SJCRH30 (cell line): Measurements from ENCODE around the gene ATP13A2. TPM values are rescaled to one million over a fixed set of nuclear protein-coding genes. Genes with fewer than 3 reads are reported as not detected.

Experiments used
- DNase-seq, 2 experiments: peaks; one replicate each; pipeline ENCODE4 v3.0.0-alpha.2; 2015 to 2020
- H3K27ac ChIP-seq: fragments of 250-450 bp; sonication (Bioruptor Pico); 2 replicates; pipeline ENCODE4 v1.5.1; 2020; ENCODE audit warnings: mild to moderate bottlenecking, moderate library complexity
- H3K27me3 ChIP-seq: fragments of 250-450 bp; sonication (Bioruptor Pico); 2 replicates; pipeline ENCODE4 v1.5.1; 2020; ENCODE audit warnings: mild to moderate bottlenecking, moderate library complexity
- H3K36me3 ChIP-seq: fragments of 250-450 bp; sonication (Bioruptor Pico); 2 replicates; pipeline ENCODE4 v1.5.1; 2020; ENCODE audit warnings: mild to moderate bottlenecking, moderate library complexity
- H3K4me1 ChIP-seq: fragments of 250-450 bp; sonication (Bioruptor Pico); 2 replicates; pipeline ENCODE4 v1.5.1; 2020; ENCODE audit warnings: mild to moderate bottlenecking, moderate library complexity
- H3K4me3 ChIP-seq: fragments of 250-450 bp; sonication (Bioruptor Pico); 2 replicates; pipeline ENCODE4 v1.5.1; 2020; ENCODE audit warnings: mild to moderate bottlenecking, moderate library complexity
- H3K9me3 ChIP-seq: fragments of 250-450 bp; sonication (Bioruptor Pico); replicated peaks from 2 replicates; pipeline ENCODE4 v1.5.1; 2020; ENCODE audit warnings: mild to moderate bottlenecking, moderate library complexity
- total RNA-seq: library from RNA; depleted of rRNA; stranded (reverse); fragments of >200 nt; shearing (Covaris generic); gene quantifications from 2 replicates; pipeline ENCODE4 v1.2.3, GENCODE V29; 2014

Gene ATP13A2
- total RNA-seq, 1 experiment from 2014 or later: 77.9 TPM

DNA sequence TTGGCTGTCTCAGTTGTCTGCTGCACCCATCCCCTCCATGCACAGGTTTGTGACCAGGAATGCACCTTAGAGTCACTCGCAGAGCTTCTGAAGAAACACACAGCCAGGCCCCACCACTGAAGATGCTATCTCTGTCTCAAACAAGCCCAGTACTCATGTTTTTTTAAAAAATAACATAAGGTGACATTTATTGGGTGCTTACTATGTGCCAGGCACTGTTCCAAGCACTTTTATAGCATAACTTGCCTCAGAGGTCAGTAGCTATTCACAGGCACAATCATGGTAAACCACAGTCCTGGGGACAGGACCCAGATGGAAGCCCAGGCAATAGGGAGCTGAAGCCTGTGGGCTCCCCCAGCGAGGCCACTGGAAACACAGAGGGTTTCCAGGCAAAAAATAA, 8.8 kb upstream of the ATP13A2 start:
- H3K4me3 ChIP-seq: no peak overlapping the region
- no peaks in the 10 kb centered on the region for H3K27me3 ChIP-seq
- no peak overlapping the region for H3K27ac ChIP-seq
- no peak for DNase-seq
- H3K4me1 ChIP-seq: peaks cover 17% of the 10 kb centered on the region
- H3K9me3 ChIP-seq: no peaks in the 10 kb centered on the region
- H3K36me3 ChIP-seq: peaks cover 73% of the 10 kb centered on the region

GRCh38 chr1:17018849-17019248, 7.1 kb upstream of the ATP13A2 start:
- DNase-seq: no peak
- H3K9me3 ChIP-seq: no peaks in the 10 kb centered on the region
- peaks cover 26% of the 10 kb centered on the region for H3K4me1 ChIP-seq
- H3K4me3 ChIP-seq: no peak overlapping the region
- peaks cover 61% of the 10 kb centered on the region for H3K36me3 ChIP-seq
- H3K27me3 ChIP-seq: no peaks in the 10 kb centered on the region
- H3K27ac ChIP-seq: no peak overlapping the region

DNA sequence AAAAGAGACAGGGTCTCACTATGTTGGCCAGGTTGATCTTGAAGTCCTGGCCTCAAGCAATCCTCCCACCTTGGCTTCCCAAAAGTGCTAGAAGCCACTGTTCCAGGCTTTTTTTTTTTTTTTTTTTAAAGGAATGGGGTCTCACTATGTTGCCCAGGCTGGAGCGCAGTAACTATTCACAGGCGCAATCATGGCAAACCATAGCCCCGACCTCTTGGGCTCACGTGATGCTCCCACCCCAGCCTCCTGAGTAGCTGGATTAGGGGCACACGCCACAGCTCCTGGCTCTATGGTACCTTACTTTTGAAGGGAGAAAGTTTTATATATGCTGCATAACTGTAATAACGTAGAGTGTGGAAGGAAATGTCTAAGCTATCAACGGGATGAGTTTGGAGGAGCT, 5.7 kb upstream of the ATP13A2 start:
- H3K27me3 ChIP-seq: no peaks in the 10 kb centered on the region
- DNase-seq: no peak

GRCh38 chr1:17016317-17016661, 4.6 kb upstream of the ATP13A2 start:
- Histone ChIP-seq H3K4me1 (peaks cover 46% of the 10 kb centered on the region), H3K36me3 (peaks cover 35% of the 10 kb centered on the region), H3K9me3 (no peaks in the 10 kb centered on the region), H3K4me3 (no peak overlapping the region; the same call in 1 of the 2 replicates), H3K27me3 (no peaks in the 10 kb centered on the region), H3K27ac (peak overlapping the region; percentile 99)
- peak; percentile 87 to 97 for DNase-seq

More for the DNA sequence above, 5.7 kb upstream of the ATP13A2 start:
- H3K4me1 ChIP-seq: peaks cover 40% of the 10 kb centered on the region
- no peaks in the 10 kb centered on the region for H3K9me3 ChIP-seq
- H3K4me3 ChIP-seq: no peak overlapping the region
- H3K36me3 ChIP-seq: peaks cover 47% of the 10 kb centered on the region
- peak overlapping the region; percentile 99; the same call in 1 of the 2 replicates for H3K27ac ChIP-seq

DNA sequence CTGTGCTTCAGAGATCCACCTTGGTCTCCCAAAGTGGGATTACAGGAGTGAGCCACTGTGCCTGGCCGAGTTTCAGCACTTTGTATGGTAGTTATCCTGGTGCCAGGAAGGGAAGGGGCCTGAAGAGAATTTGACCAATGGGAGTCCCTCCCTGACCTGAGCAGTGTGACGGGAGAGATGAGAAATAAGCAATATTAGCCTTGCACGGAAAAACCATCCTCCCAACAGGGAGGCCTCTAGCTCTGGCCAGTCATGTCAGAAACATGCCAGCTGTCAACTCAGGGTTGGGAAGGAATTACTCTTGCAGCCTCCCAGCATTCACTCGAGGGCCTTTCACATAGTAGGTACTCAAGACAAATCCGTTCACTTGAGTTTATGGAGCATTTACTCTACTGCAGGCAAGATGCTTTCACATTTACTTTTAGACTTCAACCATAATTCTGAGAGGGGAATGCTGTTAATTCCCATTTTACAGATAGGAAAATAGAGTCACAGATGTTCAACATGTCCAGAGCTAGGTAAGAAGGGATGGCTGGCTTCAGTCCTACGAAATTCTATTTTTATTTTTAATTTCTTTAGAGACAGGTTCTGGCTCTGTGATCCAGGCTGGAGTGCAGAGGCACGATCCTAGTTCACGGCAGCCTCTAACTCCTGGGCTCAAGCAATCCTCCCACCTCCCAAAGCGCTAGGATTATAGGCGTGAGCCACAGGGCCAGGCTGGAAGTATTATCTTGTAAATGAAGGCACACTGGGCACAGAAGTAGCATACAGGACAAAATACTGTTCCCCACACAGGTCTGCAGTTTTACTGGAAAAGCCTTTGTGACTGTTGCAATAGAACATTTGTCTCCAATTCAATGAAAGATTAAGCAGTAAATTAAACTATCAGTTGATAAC, 3.2 kb upstream of the ATP13A2 start:
- H3K27me3 ChIP-seq: no peaks in the 10 kb centered on the region
- no peaks in the 10 kb centered on the region for H3K9me3 ChIP-seq
- peak; percentile 68 to 76 for DNase-seq

DNA sequence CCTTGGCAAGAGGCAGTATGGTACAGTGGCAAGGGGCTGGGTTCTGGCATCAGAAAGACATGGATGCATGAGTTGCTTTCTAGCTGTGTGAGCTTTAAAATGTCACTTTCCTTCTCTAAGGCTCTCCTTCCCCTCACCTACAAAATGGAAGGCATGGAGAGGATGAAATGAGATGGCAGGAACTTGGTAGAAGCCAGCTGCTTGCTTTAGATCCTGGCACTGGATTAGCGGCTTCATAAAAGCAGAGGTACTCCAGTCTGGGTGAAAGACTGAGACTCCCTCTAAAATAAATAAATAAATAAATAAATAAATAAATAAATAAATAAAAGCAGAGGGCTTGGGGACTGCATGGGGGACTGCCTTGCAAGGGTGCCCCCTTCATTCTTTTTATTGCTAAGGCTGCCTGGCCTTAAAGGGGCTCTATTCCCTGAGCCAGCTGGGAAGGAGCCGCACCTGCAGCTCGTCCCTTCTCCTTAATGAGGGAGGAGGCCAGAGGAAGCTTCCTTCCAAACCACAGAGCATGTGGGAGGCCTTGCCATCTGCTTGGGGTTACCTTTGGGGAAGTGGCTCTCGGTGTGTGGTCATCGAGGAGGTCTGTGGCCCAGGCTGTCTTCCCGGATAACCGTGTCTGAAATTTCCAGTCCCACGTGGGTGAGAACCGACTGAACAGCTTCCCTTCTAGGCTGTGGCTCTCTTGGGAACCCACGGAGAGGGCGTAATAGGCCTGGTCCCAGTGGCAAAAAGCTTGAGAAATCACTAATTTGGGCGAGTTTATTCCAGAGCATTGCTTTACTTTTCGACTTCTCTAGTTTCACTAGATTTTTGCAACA, 2.0 kb upstream of the ATP13A2 start:
- H3K4me3 ChIP-seq: peak overlapping the region; percentile 13
- peaks cover 62% of the 10 kb centered on the region for H3K4me1 ChIP-seq
- peaks cover 10% of the 10 kb centered on the region for H3K36me3 ChIP-seq
- peak overlapping the region; percentile 99 for H3K27ac ChIP-seq
- H3K27me3 ChIP-seq: no peaks in the 10 kb centered on the region
- peak; percentile 87 for DNase-seq
- H3K9me3 ChIP-seq: no peaks in the 10 kb centered on the region

More for the DNA sequence above, 3.2 kb upstream of the ATP13A2 start:
- peak overlapping the region; percentile 18 for H3K4me3 ChIP-seq
- H3K4me1 ChIP-seq: peaks cover 53% of the 10 kb centered on the region
- H3K36me3 ChIP-seq: peaks cover 22% of the 10 kb centered on the region
- peak overlapping the region; percentile 99 for H3K27ac ChIP-seq

DNA sequence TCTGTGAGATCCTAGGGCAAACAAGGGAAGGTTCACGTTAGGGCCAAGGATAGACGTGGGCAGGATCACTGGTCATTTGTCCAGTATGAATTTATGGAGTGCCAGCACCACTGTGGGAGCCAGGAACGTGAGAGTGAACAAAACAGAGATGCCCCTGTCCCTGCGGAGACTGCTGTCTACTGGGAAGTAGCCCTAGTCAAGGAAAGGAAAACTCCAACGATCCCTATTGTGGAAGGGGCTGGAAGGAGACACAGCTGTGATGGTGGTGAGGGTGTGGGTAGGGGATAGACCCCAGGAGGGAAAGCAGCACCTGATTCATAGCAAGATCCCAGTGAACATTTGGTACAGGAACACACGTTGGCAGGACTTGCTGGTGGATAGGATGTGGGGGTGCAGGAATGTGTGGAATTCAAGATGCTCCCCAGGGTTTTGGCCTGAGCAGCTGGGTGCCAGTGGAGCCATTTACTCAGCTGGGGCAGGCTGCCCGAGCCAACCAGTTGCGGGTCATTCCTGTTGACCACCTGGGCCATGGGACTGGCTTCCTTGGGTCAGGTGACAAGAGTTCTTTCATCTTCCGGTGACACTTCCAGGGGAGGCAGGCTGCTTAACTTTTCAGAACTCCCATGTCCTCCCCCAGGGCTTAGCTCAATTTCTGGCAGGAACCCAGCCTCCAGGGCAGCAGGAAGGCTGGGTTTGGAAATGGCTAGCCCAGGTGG, 1.2 kb upstream of the ATP13A2 start:
- Histone ChIP-seq H3K9me3 (no peaks in the 10 kb centered on the region), H3K36me3 (peaks cover 3% of the 10 kb centered on the region), H3K27ac (peak overlapping the region; percentile 99), H3K27me3 (no peaks in the 10 kb centered on the region), H3K4me3 (peak overlapping the region; percentile 78), H3K4me1 (peaks cover 62% of the 10 kb centered on the region)
- peak; percentile 79 to 87 for DNase-seq

DNA sequence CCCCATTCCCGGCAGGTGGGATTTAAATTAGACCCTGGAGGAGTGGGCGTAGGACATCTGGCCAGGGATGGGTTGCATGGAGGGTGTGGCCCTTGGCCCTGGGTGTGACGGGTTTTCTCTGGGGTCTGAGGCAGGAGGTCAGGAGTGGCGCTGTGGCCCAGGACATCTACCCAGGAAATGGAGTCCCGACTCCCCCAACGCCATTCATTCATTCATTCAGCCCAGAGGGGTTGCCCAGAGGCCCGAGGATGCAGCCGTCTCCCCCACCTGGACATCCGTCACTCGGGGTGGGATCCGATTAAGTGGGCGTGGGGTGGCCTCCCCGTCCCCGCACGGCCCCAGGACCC, 663 bp downstream of the ATP13A2 start:
- Histone ChIP-seq H3K36me3 (no peaks in the 10 kb centered on the region; the same call in 1 of the 2 replicates), H3K4me1 (peaks cover 56% of the 10 kb centered on the region), H3K4me3 (peak overlapping the region; percentile 78), H3K27me3 (no peaks in the 10 kb centered on the region), H3K9me3 (no peaks in the 10 kb centered on the region), H3K27ac (peak overlapping the region; percentile 4; the same call in 1 of the 2 replicates)
- peak in 1 of 2 experiments; percentile 33 for DNase-seq

DNA sequence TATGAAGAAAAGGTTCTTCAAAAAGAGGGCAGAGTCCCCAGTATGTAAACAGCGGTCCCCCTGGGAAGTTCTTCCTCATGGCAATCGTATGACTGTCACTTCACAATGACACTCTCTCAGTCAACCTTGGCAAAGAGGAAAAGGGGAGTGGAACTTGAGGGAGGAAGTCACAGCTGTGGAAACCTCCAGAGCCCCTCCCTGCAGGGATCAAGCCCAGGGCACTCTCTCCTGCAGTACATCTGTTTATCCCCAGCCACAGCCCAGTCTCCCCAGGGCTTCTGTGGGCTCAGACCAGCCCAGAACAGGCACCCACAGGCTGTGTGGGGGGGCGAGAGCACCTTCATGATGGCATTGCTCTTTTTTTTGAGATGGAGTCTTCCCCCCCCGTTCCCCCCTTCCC, 2.0 kb downstream of the ATP13A2 start:
- peak; percentile 75 to 80 for DNase-seq
- H3K9me3 ChIP-seq: no peaks in the 10 kb centered on the region
- H3K27ac ChIP-seq: no peak overlapping the region
- peaks cover 44% of the 10 kb centered on the region for H3K4me1 ChIP-seq
- H3K27me3 ChIP-seq: no peaks in the 10 kb centered on the region
- no peak overlapping the region for H3K4me3 ChIP-seq
- H3K36me3 ChIP-seq: peaks cover 8% of the 10 kb centered on the region

GRCh38 chr1:17008208-17008855, 3.4 kb downstream of the ATP13A2 start:
- H3K27ac ChIP-seq: no peak overlapping the region

DNA sequence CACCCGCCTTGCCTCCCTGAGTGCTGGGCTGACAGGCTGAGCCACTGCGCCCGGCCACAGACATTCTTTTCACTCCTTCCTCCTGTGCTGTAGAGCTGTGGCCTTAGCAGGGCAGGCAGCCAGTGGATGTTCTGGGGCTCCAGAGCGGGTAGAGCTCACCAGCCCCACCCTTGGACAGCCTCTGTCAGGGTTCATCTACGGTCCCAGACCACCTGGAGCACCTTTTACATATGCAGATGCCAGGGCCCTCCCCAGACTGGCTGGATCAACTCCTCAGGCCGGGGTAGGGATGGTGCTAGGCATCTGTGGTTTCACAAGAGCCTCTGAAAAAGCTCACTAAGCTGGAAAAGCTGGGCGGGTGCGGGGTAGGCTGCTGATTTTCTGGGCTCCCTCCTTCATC, 4.6 kb downstream of the ATP13A2 start:
- Histone ChIP-seq H3K9me3 (no peaks in the 10 kb centered on the region), H3K27ac (no peak overlapping the region), H3K27me3 (no peaks in the 10 kb centered on the region), H3K4me3 (no peak overlapping the region), H3K4me1 (peaks cover 34% of the 10 kb centered on the region), H3K36me3 (peaks cover 22% of the 10 kb centered on the region)
- no peak for DNase-seq

More at GRCh38 chr1:17008208-17008855, 3.4 kb downstream of the ATP13A2 start:
- H3K36me3 ChIP-seq: peaks cover 12% of the 10 kb centered on the region
- H3K27me3 ChIP-seq: no peaks in the 10 kb centered on the region
- no peak overlapping the region for H3K4me3 ChIP-seq
- no peaks in the 10 kb centered on the region for H3K9me3 ChIP-seq
- peaks cover 40% of the 10 kb centered on the region for H3K4me1 ChIP-seq
- no peak for DNase-seq

GRCh38 chr1:17005365-17005740, 6.4 kb downstream of the ATP13A2 start:
- H3K36me3 ChIP-seq: peaks cover 37% of the 10 kb centered on the region
- no peaks in the 10 kb centered on the region for H3K27me3 ChIP-seq
- no peak for DNase-seq
- no peaks in the 10 kb centered on the region for H3K9me3 ChIP-seq
- H3K27ac ChIP-seq: no peak overlapping the region
- H3K4me1 ChIP-seq: peaks cover 28% of the 10 kb centered on the region
- H3K4me3 ChIP-seq: no peak overlapping the region

- Histone ChIP-seq H3K4me3 (no peak overlapping the region), H3K27me3 (no peaks in the 10 kb centered on the region), H3K9me3 (no peaks in the 10 kb centered on the region), H3K36me3 (peaks cover 41% of the 10 kb centered on the region), H3K4me1 (peaks cover 23% of the 10 kb centered on the region), H3K27ac (no peak overlapping the region)
- DNase-seq: no peak
Measured at GRCh38 chr1:17004466-17005364, 7.0 kb downstream of the ATP13A2 start.
